ENCODE results near the gene ARHGAP10.

Gene ARHGAP10

GRCh38 chr4:148081267-148081666 is 349.4 kb downstream of the ARHGAP10 start:
- no peak for TF ChIP-seq FOXM1 (IDR thresholded peaks at IDR 0.05; ENCODE audit: borderline replicate concordance, low read depth)
- TF ChIP-seq CEBPB (IDR thresholded peaks at IDR 0.05), result no peak
- TF ChIP-seq MAX (IDR thresholded peaks at IDR 0.05), result no peak
- no peak for TF ChIP-seq ZBTB7A (IDR thresholded peaks at IDR 0.05; ENCODE audit: low read depth)
- TF ChIP-seq RAD21 (IDR thresholded peaks at IDR 0.05; ENCODE audit: low read depth), result no peak
- TF ChIP-seq EP300 (IDR thresholded peaks at IDR 0.05; ENCODE audit: borderline replicate concordance), result no peak
- no peak for TF ChIP-seq YY1 (IDR thresholded peaks at IDR 0.05; ENCODE audit: low read depth)
- TF ChIP-seq NFIC (IDR thresholded peaks at IDR 0.05), result no peak
- TF ChIP-seq EGR1 (IDR thresholded peaks at IDR 0.05), result no peak
- TF ChIP-seq TAF1 (IDR thresholded peaks at IDR 0.05; ENCODE audit: low read depth), result no peak
- no peak for TF ChIP-seq TEAD4 (IDR thresholded peaks at IDR 0.05)
- TF ChIP-seq CREB1 (IDR thresholded peaks at IDR 0.05; ENCODE audit: low read depth), result no peak
- no peak for TF ChIP-seq REST (IDR thresholded peaks at IDR 0.05; ENCODE audit: low read depth)
- no peak for TF ChIP-seq TCF12 (IDR thresholded peaks at IDR 0.05; ENCODE audit: low read depth)
- no peak for TF ChIP-seq USF1 (IDR thresholded peaks at IDR 0.05)

- no peak for TF ChIP-seq REST (IDR thresholded peaks at IDR 0.05; ENCODE audit: low read depth)
- TF ChIP-seq NFIC (IDR thresholded peaks at IDR 0.05), result no peak
- no peak for TF ChIP-seq MAX (IDR thresholded peaks at IDR 0.05)
- no peak for TF ChIP-seq TEAD4 (IDR thresholded peaks at IDR 0.05)
- TF ChIP-seq CEBPB (IDR thresholded peaks at IDR 0.05), result no peak
- no peak for TF ChIP-seq TCF12 (IDR thresholded peaks at IDR 0.05; ENCODE audit: low read depth)
- TF ChIP-seq ZBTB7A (IDR thresholded peaks at IDR 0.05; ENCODE audit: low read depth), result no peak
- TF ChIP-seq EP300 (IDR thresholded peaks at IDR 0.05; ENCODE audit: borderline replicate concordance), result no peak
- no peak for TF ChIP-seq FOXM1 (IDR thresholded peaks at IDR 0.05; ENCODE audit: borderline replicate concordance, low read depth)
- TF ChIP-seq EGR1 (IDR thresholded peaks at IDR 0.05), result no peak
- TF ChIP-seq RAD21 (IDR thresholded peaks at IDR 0.05; ENCODE audit: low read depth), result no peak
- no peak for TF ChIP-seq CREB1 (IDR thresholded peaks at IDR 0.05; ENCODE audit: low read depth)
- TF ChIP-seq TAF1 (IDR thresholded peaks at IDR 0.05; ENCODE audit: low read depth), result no peak
- no peak for TF ChIP-seq YY1 (IDR thresholded peaks at IDR 0.05; ENCODE audit: low read depth)
- TF ChIP-seq USF1 (IDR thresholded peaks at IDR 0.05), result no peak
Observed at GRCh38 chr4:148081745-148082144, 349.9 kb downstream of the ARHGAP10 start.

- no peak for TF ChIP-seq EP300 (IDR thresholded peaks at IDR 0.05; ENCODE audit: borderline replicate concordance)
- no peak for TF ChIP-seq MAX (IDR thresholded peaks at IDR 0.05)
- TF ChIP-seq TEAD4 (IDR thresholded peaks at IDR 0.05), result no peak
- no peak for TF ChIP-seq EGR1 (IDR thresholded peaks at IDR 0.05)
- TF ChIP-seq CEBPB (IDR thresholded peaks at IDR 0.05), result no peak
- TF ChIP-seq FOXM1 (IDR thresholded peaks at IDR 0.05; ENCODE audit: borderline replicate concordance, low read depth), result no peak
- no peak for TF ChIP-seq YY1 (IDR thresholded peaks at IDR 0.05; ENCODE audit: low read depth)
- no peak for TF ChIP-seq NFIC (IDR thresholded peaks at IDR 0.05)
Observed at GRCh38 chr4:148089624-148090023, 357.7 kb downstream of the ARHGAP10 start.

- TF ChIP-seq CEBPB (IDR thresholded peaks at IDR 0.05), result no peak
- TF ChIP-seq ZBTB7A (IDR thresholded peaks at IDR 0.05; ENCODE audit: low read depth), result no peak
- no peak for TF ChIP-seq CREB1 (IDR thresholded peaks at IDR 0.05; ENCODE audit: low read depth)
- no peak for TF ChIP-seq REST (IDR thresholded peaks at IDR 0.05; ENCODE audit: low read depth)
- TF ChIP-seq EGR1 (IDR thresholded peaks at IDR 0.05), result no peak
- TF ChIP-seq TCF12 (IDR thresholded peaks at IDR 0.05; ENCODE audit: low read depth), result no peak
- no peak for TF ChIP-seq FOXM1 (IDR thresholded peaks at IDR 0.05; ENCODE audit: borderline replicate concordance, low read depth)
- no peak for TF ChIP-seq EP300 (IDR thresholded peaks at IDR 0.05; ENCODE audit: borderline replicate concordance)
- TF ChIP-seq TAF1 (IDR thresholded peaks at IDR 0.05; ENCODE audit: low read depth), result no peak
Observed at GRCh38 chr4:148090029-148090428, 358.1 kb downstream of the ARHGAP10 start.
